HuH-7.5 (cell line): Measurements from ENCODE around the gene PDSS2.
"Not testable (repeated sequence)": the region's sequence is repeated elsewhere in the genome, so short reads cannot be mapped to it uniquely, and the experiment has no call there.

ENCODE experiments used
- DNase-seq: peaks from one replicate; pipeline ENCODE4 v3.0.0; 2011; ENCODE audit warnings: low spot score

PDSS2 gene

GRCh38 chr6:107416145-107416544 is 43.2 kb downstream of the PDSS2 start:
- DNase-seq: no peak

- no peak for DNase-seq
Measured at GRCh38 chr6:107413966-107414645, 45.3 kb downstream of the PDSS2 start.

- DNase-seq: no peak
Measured at GRCh38 chr6:107411161-107411560, 48.2 kb downstream of the PDSS2 start.

- DNase-seq: no peak
Measured at GRCh38 chr6:107409942-107410341, 49.4 kb downstream of the PDSS2 start.

- DNase-seq: no peak
Measured at GRCh38 chr6:107408714-107409113, 50.6 kb downstream of the PDSS2 start.

- no peak for DNase-seq
Measured at GRCh38 chr6:107405002-107405401, 54.4 kb downstream of the PDSS2 start.

- no peak for DNase-seq
Measured at GRCh38 chr6:107402533-107402932, 56.8 kb downstream of the PDSS2 start.

- DNase-seq: no peak
Measured at GRCh38 chr6:107401573-107401972, 57.8 kb downstream of the PDSS2 start.

GRCh38 chr6:107400616-107401147 is 58.7 kb downstream of the PDSS2 start:
- no peak for DNase-seq

GRCh38 chr6:107399935-107400334 is 59.4 kb downstream of the PDSS2 start:
- DNase-seq: no peak

- no peak for DNase-seq
Measured at GRCh38 chr6:107398001-107398400, 61.4 kb downstream of the PDSS2 start.

GRCh38 chr6:107396211-107396610 is 63.2 kb downstream of the PDSS2 start:
- DNase-seq: no peak

- DNase-seq: no peak
Measured at GRCh38 chr6:107392069-107392468, 67.3 kb downstream of the PDSS2 start.

- DNase-seq: no peak
Measured at GRCh38 chr6:107390685-107391435, 68.5 kb downstream of the PDSS2 start.

GRCh38 chr6:107390056-107390455 is 69.3 kb downstream of the PDSS2 start:
- DNase-seq: no peak

GRCh38 chr6:107386904-107387303 is 72.5 kb downstream of the PDSS2 start:
- DNase-seq: no peak

- no peak for DNase-seq
Measured at GRCh38 chr6:107386340-107386739, 73.0 kb downstream of the PDSS2 start.

- no peak for DNase-seq
Measured at GRCh38 chr6:107383705-107384104, 75.7 kb downstream of the PDSS2 start.

GRCh38 chr6:107374264-107374663 is 85.1 kb downstream of the PDSS2 start:
- DNase-seq: no peak

- no peak for DNase-seq
Measured at GRCh38 chr6:107369493-107369892, 89.9 kb downstream of the PDSS2 start.

- no peak for DNase-seq
Measured at GRCh38 chr6:107368471-107368870, 90.9 kb downstream of the PDSS2 start.

- not testable (repeated sequence) for DNase-seq
Measured at GRCh38 chr6:107364173-107364572, 95.2 kb downstream of the PDSS2 start.
